K562 (cell line): ENCODE results near the gene AQP9. TPM values are rescaled to one million over a fixed set of nuclear protein-coding genes. Genes with fewer than 3 reads are reported as not detected.

Experiments used
- ATAC-seq: fragments of 200-7000 bp; cut with Tn5 transposase; 3 replicates; pipeline ENCODE4 v1.9.1; 2020; ENCODE audit warnings: moderate library complexity
- BruUV-seq: library from RNA; stranded (reverse); fragments of 400-500 nt; replicated peaks from 2 replicates; lab custom pipeline; 2021; lab: Mats Ljungman, UMichigan
- CTCF ChIA-PET: fragments of 300-600 bp; formaldehyde crosslinking; extraction: SDS; loops from one replicate; lab custom pipeline; 2021; ENCODE audit warnings: low intra/inter-chr PET ratio; lab: Yijun Ruan, JAX
- POLR2A ChIA-PET: fragments of 300-600, 350-650 bp; sonication (Branson Sonifier 250); formaldehyde crosslinking; extraction: SDS; loops from one replicate; lab custom pipeline; 2021; ENCODE audit warnings: antibody characterized with exemption, inconsistent platforms; lab: Yijun Ruan, JAX
- DNase-seq, 4 experiments: peaks; one replicate each; pipeline versions ENCODE4 v3.0.0 to v3.0.0-alpha.2; 2011 to 2018; ENCODE audit warnings: low spot score in 3 of 4, mixed read lengths in 3 of 4; ENCODE audit errors: extremely low read depth in 1 of 4
- FAIRE-seq: peaks from 2 replicates; lab custom pipeline; 2011; peaks lifted over from hg19 to GRCh38; lab: Jason Lieb, UNC
- H2AFZ ChIP-seq: 2 replicates; pipeline ENCODE4 v1.6.0; 2011; ENCODE audit warnings: low read depth, low read length, control low read depth, inconsistent platforms
- H3K27ac ChIP-seq: fragments of 200-600 bp; 3 replicates; pipeline ENCODE4 v1.8.0; 2011; ENCODE audit warnings: low read depth, mild to moderate bottlenecking, control low read depth, inconsistent platforms, low read length, moderate library complexity, mixed read lengths; ENCODE audit errors: extremely low read depth
- H3K27me3 ChIP-seq, 2 experiments: fragments of 300-600 bp in 1 of 2; 2 replicates in 1 of 2; 3 replicates in 1 of 2; pipeline versions ENCODE4 v1.6.0 to v1.8.0; 2011; ENCODE audit warnings: inconsistent platforms in 2 of 2, low read length in 2 of 2, mild to moderate bottlenecking in 1 of 2, mixed read lengths in 1 of 2, moderate library complexity in 1 of 2; ENCODE audit not compliant: control insufficient read depth in 2 of 2, insufficient read depth in 2 of 2
- H3K36me3 ChIP-seq: fragments of 300-600 bp; 3 replicates; pipeline ENCODE4 v1.8.0; 2011; ENCODE audit warnings: mild to moderate bottlenecking, low read length, inconsistent platforms; ENCODE audit not compliant: control insufficient read depth, insufficient read depth
- H3K4me1 ChIP-seq, 2 experiments: fragments of 200-600 bp in 1 of 2; replicated peaks in 1 of 2; 2 replicates in 1 of 2; 3 replicates in 1 of 2; pipeline versions ENCODE4 v1.5.1 to v1.8.0; 2011; ENCODE audit warnings: inconsistent platforms in 2 of 2, low read length in 2 of 2, mild to moderate bottlenecking in 1 of 2, mixed read lengths in 1 of 2, moderate library complexity in 1 of 2; ENCODE audit not compliant: control insufficient read depth in 2 of 2, insufficient read depth in 2 of 2
- H3K4me2 ChIP-seq: 2 replicates; pipeline ENCODE4 v1.6.1; 2011; ENCODE audit warnings: low read length, control low read depth, inconsistent platforms, mixed read lengths; ENCODE audit not compliant: insufficient read depth
- H3K4me3 ChIP-seq: fragments of 200-600 bp; sonication (generic), shearing (Covaris generic); 2 replicates; pipeline ENCODE4 v1.5.1; 2016; ENCODE audit warnings: control low read depth, inconsistent platforms
- H3K79me2 ChIP-seq: fragments of 200-600 bp; 3 replicates; pipeline ENCODE4 v1.8.0; 2011; ENCODE audit warnings: low read length, inconsistent platforms; ENCODE audit not compliant: control insufficient read depth, insufficient read depth
- H3K9ac ChIP-seq, 2 experiments: 2 replicates each; pipeline versions ENCODE4 v1.6.0 to v1.6.1; 2011; ENCODE audit warnings: low read depth in 2 of 2, low read length in 2 of 2, control low read depth in 1 of 2, inconsistent platforms in 1 of 2, mild to moderate bottlenecking in 1 of 2, mixed read lengths in 1 of 2; ENCODE audit not compliant: insufficient read depth in 1 of 2
- H3K9me1 ChIP-seq: one replicate; pipeline ENCODE4 v1.6.0; 2011; ENCODE audit warnings: inconsistent platforms, mild to moderate bottlenecking, low read length, moderate library complexity; ENCODE audit not compliant: control insufficient read depth, insufficient read depth
- H3K9me3 ChIP-seq: replicated peaks from 2 replicates; pipeline ENCODE4 v1.5.1; 2011; ENCODE audit warnings: low read depth, low read length, inconsistent platforms; ENCODE audit not compliant: control insufficient read depth, insufficient read depth
- H4K20me1 ChIP-seq: replicated peaks from 2 replicates; pipeline ENCODE4 v1.6.1; 2011; ENCODE audit warnings: low read length, inconsistent platforms, mixed read lengths; ENCODE audit not compliant: control insufficient read depth, insufficient read depth
- BCOR ChIP-seq: fragments of 450-650 bp; IDR thresholded peaks from 2 replicates; pipeline ENCODE4 v1.6.1; 2016
- MXI1 ChIP-seq: IDR thresholded peaks from 2 replicates; pipeline ENCODE4 v1.6.1; 2011; ENCODE audit warnings: low read depth, mild to moderate bottlenecking, improper control_type of control experiment, low read length
- NR4A1 ChIP-seq, 2 experiments: fragments of 250-450 bp in 1 of 2; fragments of 450-650 bp in 1 of 2; sonication (Bioruptor Pico) in 1 of 2; IDR thresholded peaks; 2 replicates each; pipeline versions ENCODE4 v1.4.0 to v1.6.1; 2016 to 2020; ENCODE audit warnings: mild to moderate bottlenecking in 2 of 2, missing compliant biosample characterization in 1 of 2, missing genetic modification characterization in 1 of 2, moderate library complexity in 1 of 2
- ZC3H8 ChIP-seq: fragments of 450-650 bp; IDR thresholded peaks from 2 replicates; pipeline ENCODE4 v1.6.1; 2017
- ZNF212 ChIP-seq: fragments of 450-650 bp; formaldehyde crosslinking; IDR thresholded peaks from 2 replicates; pipeline ENCODE4 v1.4.0; 2020; ENCODE audit warnings: mild to moderate bottlenecking
- ZNF347 ChIP-seq: fragments of 450-650 bp; formaldehyde crosslinking; IDR thresholded peaks from 2 replicates; pipeline ENCODE4 v1.4.0; 2020; ENCODE audit warnings: low read depth, mild to moderate bottlenecking, moderate library complexity
- WGBS: fragments of 100-300 bp; shearing (Covaris generic); methylation state at CpG from one replicate; pipeline ENCODE4 v1.1.6; 2016; ENCODE audit warnings: low coverage, mixed read lengths; ENCODE audit not compliant: insufficient coverage; ENCODE audit errors: missing lambda C conversion rate; 5-methylcytosine and 5-hydroxymethylcytosine counted together
- in situ Hi-C: fragments of 300-500 bp; cut with MboI; formaldehyde crosslinking; loops from 4 replicates; pipeline ENCODE4 v1.15.0; 2018; ENCODE audit warnings: inconsistent platforms, mixed read lengths
- intact Hi-C: fragments of 100-400 bp; cut with micrococcal nuclease; formaldehyde crosslinking; loops from 2 replicates; pipeline ENCODE4 v1.14.2; 2022
- polyA plus RNA-seq, 8 experiments: library from polyadenylated mRNA; depleted of rRNA in 4 of 8; stranded (reverse) in 5 of 8; unstranded in 3 of 8; fragments of >200 nt; fragmentation: Nextera tagmentation in 2 of 8; fragmentation: Illumina TruSeq in 1 of 8; extraction: Ambion mirVana in 2 of 8; extraction: Trizol in 1 of 8; gene quantifications; 2 replicates each; pipeline versions ENCODE4 v1.2.1 to v1.2.3, GENCODE V29; 2011 to 2014; ENCODE audit warnings: inconsistent platforms in 1 of 8, missing spikeins in 1 of 8
- total RNA-seq, 7 experiments: library from RNA; depleted of rRNA in 6 of 7; stranded (reverse); fragments of >200 nt in 6 of 7; fragmentation: Illumina TruSeq in 2 of 7; extraction: Trizol in 2 of 7; gene quantifications; 2 replicates each; pipeline versions ENCODE4 v1.2.1 to v1.2.3, GENCODE V29; 2011 to 2021; ENCODE audit warnings: low replicate concordance in 1 of 7
- TF ChIP-seq, protein P1 (sequence below): sonication (generic); formaldehyde crosslinking; IDR thresholded peaks from 2 replicates; pipeline ENCODE4 v1.5.0; 2020; ENCODE audit warnings: missing genetic modification reagents

Gene AQP9
- total and polyA plus RNA-seq, 9 of the 15 experiments (the other 6 are each of a cell fraction or from before 2014, with no cell fraction given): 0.04 to 0.33 (median 0.07) TPM; not detected in 4

- DNase-seq (no peak), FAIRE-seq (no peak)
- BruUV-seq: no TSS peak
- POLR2A ChIA-PET: no interaction called here
- Histone ChIP-seq H4K20me1 (no peaks in the 10 kb centered on the region), H3K4me1 (peaks cover 4 to 33% of the 10 kb centered on the region in 2 experiments; a peak in 4 of 5 replicates), H3K27me3 (no peaks in the 10 kb centered on the region)
- in situ Hi-C loops: no loop called here
- TF ChIP-seq NR4A1 (CRISPR knock-in tag; IDR thresholded peaks at IDR 0.05) (no peak), NR4A1 (tag; IDR thresholded peaks at IDR 0.05) (no peak), ZC3H8 (no peak), MXI1 (no peak), ZNF212 (CRISPR knock-in tag) (no peak), BCOR (no peak), ZNF347 (CRISPR knock-in tag) (no peak)
- TF ChIP-seq, protein P1, sequence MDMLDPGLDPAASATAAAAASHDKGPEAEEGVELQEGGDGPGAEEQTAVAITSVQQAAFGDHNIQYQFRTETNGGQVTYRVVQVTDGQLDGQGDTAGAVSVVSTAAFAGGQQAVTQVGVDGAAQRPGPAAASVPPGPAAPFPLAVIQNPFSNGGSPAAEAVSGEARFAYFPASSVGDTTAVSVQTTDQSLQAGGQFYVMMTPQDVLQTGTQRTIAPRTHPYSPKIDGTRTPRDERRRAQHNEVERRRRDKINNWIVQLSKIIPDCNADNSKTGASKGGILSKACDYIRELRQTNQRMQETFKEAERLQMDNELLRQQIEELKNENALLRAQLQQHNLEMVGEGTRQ: no peak
- TF ChIP-seq, all 486 proteins: peak for 0
- H3K27ac ChIP-seq: no peak overlapping the region
- intact Hi-C loops: no loop called here
- no peaks in the 10 kb centered on the region for H3K36me3 ChIP-seq
- H3K9me3 ChIP-seq: 0 out of 2 replicates have a peak, but pooled peaks cover 6% of the 10 kb centered on the region
- ATAC-seq: no peak
- no peak overlapping the region for H3K9ac ChIP-seq
- CTCF ChIA-PET: no interaction called here
- no peaks in the 10 kb centered on the region for H3K79me2 ChIP-seq
- no peak overlapping the region for H3K4me2 ChIP-seq
- no peak overlapping the region for H2AFZ ChIP-seq
- 75% methylated on average over 1 of the region's 1 CpG for WGBS
- H3K9me1 ChIP-seq: no peaks in the 10 kb centered on the region
- H3K4me3 ChIP-seq: no peak overlapping the region
These were observed 20.6 kb upstream of the AQP9 start for GRCh38 chr15:58117619-58118018.
